Common myeloid progenitor, CD34-positive (primary cell): ENCODE results near the gene GOLGA2.

Experiments used
- CTCF ChIA-PET: fragments of 350-600 bp; sonication (Branson Sonifier 250); formaldehyde crosslinking; loops from one replicate; lab custom pipeline; 2021; ENCODE audit warnings: antibody characterized with exemption; lab: Charles Lee
- POLR2A ChIA-PET: fragments of 350-600 bp; sonication (Branson Sonifier 250); formaldehyde crosslinking; loops from one replicate; lab custom pipeline; 2021; ENCODE audit warnings: antibody characterized with exemption; lab: Charles Lee
- DNase-seq, 3 donors: peaks; one replicate each; pipeline versions ENCODE4 v3.0.0 to v3.0.0-alpha.2; 2013
- H3K27ac ChIP-seq, 2 experiments: 1 replicate in 1 of 2; 2 replicates in 1 of 2; pipeline ENCODE4 v1.7.0; 2013; ENCODE audit warnings: inconsistent platforms in 2 of 2, low read length in 2 of 2, mild to moderate bottlenecking in 2 of 2, low read depth in 1 of 2, moderate library complexity in 1 of 2; ENCODE audit not compliant: severe bottlenecking in 2 of 2, insufficient read depth in 1 of 2, poor library complexity in 1 of 2
- H3K27me3 ChIP-seq, 5 experiments: replicated peaks in 2 of 5; 1 replicate in 3 of 5; 2 replicates in 2 of 5; pipeline versions ENCODE4 v1.6.1 to v1.7.0; 2013; ENCODE audit warnings: low read length in 4 of 5, mild to moderate bottlenecking in 2 of 5, moderate library complexity in 2 of 5, inconsistent platforms in 1 of 5; ENCODE audit not compliant: insufficient read depth in 5 of 5, control insufficient read depth in 4 of 5
- H3K36me3 ChIP-seq, 4 experiments: 1 replicate in 2 of 4; 2 replicates in 2 of 4; pipeline versions ENCODE4 v1.6.1 to v1.7.0; 2013; ENCODE audit warnings: low read length in 3 of 4, control low read depth in 1 of 4, mild to moderate bottlenecking in 1 of 4; ENCODE audit not compliant: control insufficient read depth in 4 of 4, insufficient read depth in 4 of 4
- H3K4me1 ChIP-seq, 4 experiments: 1 replicate in 3 of 4; 2 replicates in 1 of 4; pipeline versions ENCODE4 v1.6.1 to v1.7.1; 2013; ENCODE audit warnings: low read length in 3 of 4, mild to moderate bottlenecking in 3 of 4, control low read depth in 1 of 4, inconsistent platforms in 1 of 4, moderate library complexity in 1 of 4; ENCODE audit not compliant: control insufficient read depth in 4 of 4, insufficient read depth in 4 of 4; ENCODE audit errors: control extremely low read depth in 1 of 4
- H3K4me3 ChIP-seq, 7 experiments: 1 replicate in 4 of 7; 2 replicates in 3 of 7; pipeline versions ENCODE4 v1.5.1 to v1.7.0; 2013; ENCODE audit warnings: mild to moderate bottlenecking in 7 of 7, low read length in 6 of 7, moderate library complexity in 6 of 7, inconsistent platforms in 2 of 7, low read depth in 2 of 7, control low read depth in 1 of 7; ENCODE audit not compliant: insufficient read depth in 4 of 7, control insufficient read depth in 1 of 7; ENCODE audit errors: extremely low read depth in 1 of 7
- H3K9me3 ChIP-seq, 5 experiments: 1 replicate in 4 of 5; 2 replicates in 1 of 5; pipeline versions ENCODE4 v1.6.1 to v1.7.1; 2013; ENCODE audit warnings: low read length in 4 of 5, mild to moderate bottlenecking in 2 of 5, inconsistent platforms in 1 of 5, low read depth in 1 of 5, moderate library complexity in 1 of 5; ENCODE audit not compliant: control insufficient read depth in 4 of 5, insufficient read depth in 2 of 5; ENCODE audit errors: control extremely low read depth in 1 of 5
- WGBS: methylation state at CpG from one replicate; pipeline ENCODE4 v1.1.5; 2013; ENCODE audit not compliant: insufficient coverage; 5-methylcytosine and 5-hydroxymethylcytosine counted together

GOLGA2 gene

GRCh38 chr9:128216781-128217553 is 58.8 kb downstream of the GOLGA2 start:
- no peaks in the 10 kb centered on the region for H3K9me3 ChIP-seq
- peaks cover 0 to 12% (median 10%) of the 10 kb centered on the region in 4 experiments for H3K4me1 ChIP-seq
- CTCF ChIA-PET = interaction anchor here (0.8 to 1.9 kb wide), 5 partner anchors 10 to 29 kb away, joined by 3 to 7 read pairs (median 3); no protein-coding TSS in a partner anchor
- H3K27me3 ChIP-seq = no peaks in the 10 kb centered on the region
- no peak overlapping the region for H3K4me3 ChIP-seq
- H3K27ac ChIP-seq = no peak overlapping the region
- DNase-seq = no peak
- H3K36me3 ChIP-seq = peaks cover 0 to 3% (median 0%) of the 10 kb centered on the region in 4 experiments
- 97% methylated on average over 7 of the region's 16 CpGs for WGBS
- POLR2A ChIA-PET = no interaction called here

DNA sequence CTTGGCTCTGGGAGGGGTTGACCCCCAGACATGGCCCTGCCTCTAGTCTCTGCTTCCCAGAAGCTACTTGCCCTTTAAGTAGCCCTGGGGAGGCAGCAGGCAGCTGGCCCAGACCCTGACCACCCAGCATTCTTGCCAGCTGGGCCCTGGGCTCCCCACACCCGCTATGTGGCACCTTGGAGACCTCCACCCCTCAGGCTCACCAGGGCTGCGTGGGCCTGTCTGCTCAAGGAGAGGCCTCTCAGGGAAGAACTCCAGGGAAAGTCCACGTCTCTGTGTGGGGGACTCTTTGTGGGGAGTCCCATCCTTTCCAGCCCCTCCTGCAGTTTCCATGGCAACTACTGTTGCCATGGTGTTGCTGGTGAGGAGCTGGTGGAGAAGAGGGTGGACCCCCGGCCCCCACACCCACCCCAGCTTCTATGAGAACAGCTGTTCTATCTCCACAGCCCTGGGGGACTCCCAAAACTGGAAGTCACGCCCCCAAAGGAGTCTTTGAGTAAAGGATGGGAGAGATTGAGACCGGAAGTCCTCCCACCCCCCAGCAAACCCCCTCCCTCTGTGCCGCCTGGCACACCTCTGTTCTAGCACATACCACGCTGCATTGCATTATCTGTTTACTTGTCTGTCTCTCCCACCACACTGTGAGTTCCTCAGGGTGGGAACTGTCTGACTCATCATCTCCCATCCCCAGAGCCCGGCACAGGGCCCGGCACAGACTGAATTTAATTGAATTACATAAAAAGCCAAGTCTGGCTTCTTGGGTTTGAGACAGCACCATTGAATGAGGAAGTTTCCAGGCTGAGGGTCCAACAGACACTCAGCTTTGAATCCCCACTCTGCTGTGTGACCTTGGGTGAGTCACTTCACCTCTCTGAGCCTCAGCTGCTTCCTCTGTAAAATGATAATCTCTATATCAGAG is 60.1 kb downstream of the GOLGA2 start:
- no peak for DNase-seq
- ChIA-PET POLR2A (no interaction called here), CTCF (interaction anchor here (0.7 to 1.9 kb wide), 5 partner anchors 9 to 30 kb away, joined by 3 to 7 read pairs (median 4); no protein-coding TSS in a partner anchor)
- Histone ChIP-seq H3K27me3 (no peaks in the 10 kb centered on the region), H3K4me3 (no peak overlapping the region), H3K27ac (no peak overlapping the region), H3K4me1 (peaks cover 0 to 12% (median 10%) of the 10 kb centered on the region in 4 experiments), H3K9me3 (no peaks in the 10 kb centered on the region), H3K36me3 (peaks cover 0 to 3% (median 0%) of the 10 kb centered on the region in 4 experiments)
- 90% methylated on average over 6 of the region's 10 CpGs for whole genome bisulfite sequencing

DNA sequence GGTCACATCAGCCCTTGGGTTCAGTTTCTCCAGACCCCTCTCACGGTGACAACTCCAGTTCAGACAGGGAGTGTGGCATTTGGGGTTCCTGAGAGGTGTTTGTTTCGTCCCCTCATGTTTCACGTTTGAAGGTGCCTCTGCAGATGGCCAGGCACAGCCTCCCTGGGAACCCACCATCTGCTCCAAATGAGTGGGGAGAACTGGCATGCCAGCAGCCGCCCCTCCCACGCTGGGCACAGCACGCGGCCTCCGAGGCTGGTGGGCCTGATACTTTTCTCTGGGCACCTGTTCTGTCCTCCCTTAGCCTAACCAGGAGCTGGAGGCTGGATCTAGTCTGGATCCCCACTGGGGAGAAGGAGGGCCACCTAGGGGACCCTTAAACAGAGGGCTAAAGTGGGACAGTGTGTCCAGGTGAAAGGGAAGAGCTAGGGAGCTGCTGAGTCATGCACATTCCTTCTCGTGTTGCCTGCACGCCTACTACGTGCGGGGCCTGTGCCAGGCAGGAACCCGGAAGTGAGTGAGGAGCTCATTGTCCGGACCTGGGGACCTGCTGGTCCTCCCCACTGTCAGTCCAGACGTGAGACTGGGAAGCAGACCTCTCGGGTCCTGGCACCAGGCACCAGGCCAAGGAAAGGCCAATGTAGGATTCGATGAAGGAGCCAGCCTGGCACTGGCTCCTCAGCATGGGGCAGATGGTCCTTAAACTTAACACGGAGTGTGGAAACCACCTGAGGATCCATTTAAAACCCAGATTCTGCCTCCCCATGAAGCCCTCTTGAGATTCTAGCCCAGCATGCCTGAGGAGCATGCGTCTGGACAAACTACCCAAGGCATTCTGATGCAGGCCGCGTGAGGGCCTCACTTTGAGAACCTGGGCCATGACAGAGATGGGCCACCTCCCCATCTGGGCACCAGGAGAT is 61.0 kb downstream of the GOLGA2 start:
- H3K36me3 ChIP-seq = no peaks in the 10 kb centered on the region
- ChIA-PET CTCF (no interaction called here), POLR2A (no interaction called here)
- DNase-seq = no peak
- H3K27ac ChIP-seq = no peak overlapping the region
- 88% methylated on average over 20 of the region's 21 CpGs for WGBS
- H3K4me3 ChIP-seq = no peak overlapping the region
- peaks cover 0 to 12% (median 10%) of the 10 kb centered on the region in 4 experiments for H3K4me1 ChIP-seq
- no peaks in the 10 kb centered on the region for H3K27me3 ChIP-seq
- no peaks in the 10 kb centered on the region for H3K9me3 ChIP-seq

GRCh38 chr9:128213746-128214497 is 61.9 kb downstream of the GOLGA2 start:
- no peaks in the 10 kb centered on the region for H3K36me3 ChIP-seq
- no peaks in the 10 kb centered on the region for H3K27me3 ChIP-seq
- no peak for DNase-seq
- no peak overlapping the region for H3K27ac ChIP-seq
- WGBS = 98% methylated on average over 10 of the region's 12 CpGs
- peaks cover 0 to 11% (median 9%) of the 10 kb centered on the region in 4 experiments for H3K4me1 ChIP-seq
- ChIA-PET POLR2A (no interaction called here), CTCF (interaction anchor here (1.2 to 2.0 kb wide), 2 partner anchors 8 to 27 kb away, joined by 3 to 4 read pairs; no protein-coding TSS in a partner anchor)
- H3K4me3 ChIP-seq = no peak overlapping the region
- no peaks in the 10 kb centered on the region for H3K9me3 ChIP-seq

GRCh38 chr9:128211981-128212281 is 63.9 kb downstream of the GOLGA2 start:
- no peak overlapping the region for H3K27ac ChIP-seq
- ChIA-PET CTCF (interaction anchor here (1.1 to 2.0 kb wide), 3 partner anchors 15 to 43 kb away, joined by 3 to 4 read pairs (median 3); no protein-coding TSS in a partner anchor), POLR2A (no interaction called here)
- 100% methylated on average over 1 of the region's 2 CpGs for WGBS
- H3K27me3 ChIP-seq = no peaks in the 10 kb centered on the region
- H3K9me3 ChIP-seq = no peaks in the 10 kb centered on the region
- no peak for DNase-seq
- H3K4me1 ChIP-seq = no peaks in the 10 kb centered on the region
- no peak overlapping the region for H3K4me3 ChIP-seq
- no peaks in the 10 kb centered on the region for H3K36me3 ChIP-seq
